Lower lobe of right lung (tissue), 2 donors: Measurements from ENCODE around the gene ROBO2. TPM values are rescaled to one million over a fixed set of nuclear protein-coding genes. Genes with fewer than 3 reads are reported as not detected.
A peak's percentile ranks its signal among the peaks of the same experiment; 100 is the strongest.

Experiments used
- ATAC-seq, 2 donors: fragments of 200-7000 bp; cut with Tn5 transposase; one replicate each; pipeline ENCODE4 v1.9.1; 2020 to 2022; ENCODE audit warnings: mild to moderate bottlenecking in 2 of 2, moderate library complexity in 2 of 2
- DNase-seq: peaks from one replicate; pipeline ENCODE4 v3.0.0-alpha.2; 2020
- H3K27ac ChIP-seq: fragments of 200-600 bp; one replicate; pipeline ENCODE4 v1.8.0; 2022
- H3K27me3 ChIP-seq: fragments of 200-600 bp; one replicate; pipeline ENCODE4 v1.8.0; 2022; ENCODE audit warnings: low read depth
- H3K36me3 ChIP-seq: fragments of 200-600 bp; one replicate; pipeline ENCODE4 v1.8.0; 2022; ENCODE audit warnings: mild to moderate bottlenecking
- H3K4me1 ChIP-seq: fragments of 200-600 bp; one replicate; pipeline ENCODE4 v1.8.0; 2022
- H3K4me3 ChIP-seq: fragments of 200-600 bp; one replicate; pipeline ENCODE4 v1.8.0; 2022; ENCODE audit warnings: mild to moderate bottlenecking
- H3K9me3 ChIP-seq: fragments of 200-600 bp; one replicate; pipeline ENCODE4 v1.8.0; 2022
- CTCF ChIP-seq: fragments of 200-600 bp; IDR thresholded peaks from one replicate; pipeline ENCODE4 v1.8.0; 2022; ENCODE audit warnings: antibody characterized with exemption, mild to moderate bottlenecking
- intact Hi-C: fragments of 100-400 bp; cut with DNase I; formaldehyde crosslinking; loops from one replicate; pipeline ENCODE4 v1.11.0; 2022
- total RNA-seq: library from RNA; stranded (reverse); fragmentation: NEBNext Ultra II Directional; extraction: Animal tissue kit (Norgen Biotek cat#: 25700); gene quantifications from one replicate; pipeline ENCODE4 v1.2.1, GENCODE V29; 2021
- donor health status: DM: no; HTN: yes; CAD: no; lungs with severe emphysema.

The ROBO2 gene
- total RNA-seq, 1 donor from 2014 or later = 11.8 TPM

GRCh38 chr3:77078279-77078678, 38.4 kb downstream of the ROBO2 start:
- Histone ChIP-seq H3K9me3 (no peaks in the 10 kb centered on the region), H3K27me3 (no peaks in the 10 kb centered on the region), H3K4me3 (no peak overlapping the region), H3K4me1 (no peaks in the 10 kb centered on the region), H3K27ac (no peak overlapping the region), H3K36me3 (no peaks in the 10 kb centered on the region)
- ATAC-seq (no peak), DNase-seq (no peak)
- TF ChIP-seq CTCF = no peak
- intact Hi-C loops = no loop called here

GRCh38 chr3:77079988-77080610, 40.2 kb downstream of the ROBO2 start:
- H3K4me3 ChIP-seq = no peak overlapping the region
- no peak for DNase-seq
- ATAC-seq = no peak
- intact Hi-C loops = no loop called here
- no peaks in the 10 kb centered on the region for H3K36me3 ChIP-seq
- H3K27me3 ChIP-seq = no peaks in the 10 kb centered on the region
- no peak for TF ChIP-seq CTCF
- no peaks in the 10 kb centered on the region for H3K4me1 ChIP-seq
- no peaks in the 10 kb centered on the region for H3K9me3 ChIP-seq
- no peak overlapping the region for H3K27ac ChIP-seq

DNA sequence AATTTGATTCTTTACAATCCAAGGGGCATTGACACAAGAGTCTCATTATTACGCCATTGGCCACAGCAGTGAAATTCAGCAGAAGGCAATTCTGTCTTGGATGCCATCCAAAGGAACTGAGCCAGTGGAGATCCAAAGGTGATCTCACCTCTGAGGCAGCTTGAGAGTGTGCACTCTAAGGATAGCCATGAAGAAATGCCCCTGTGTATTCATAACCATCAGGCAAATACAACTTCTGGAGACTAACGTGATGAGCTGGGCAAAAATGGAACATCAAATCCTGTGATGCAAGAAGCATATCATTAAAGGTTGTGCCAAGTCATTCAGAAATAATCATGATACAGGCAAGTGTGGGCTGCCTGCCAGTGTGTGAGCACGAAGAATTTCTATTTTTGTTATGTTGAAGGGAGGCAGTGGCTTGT, 41.4 kb downstream of the ROBO2 start:
- TF ChIP-seq CTCF = no peak
- Histone ChIP-seq H3K4me3 (no peak overlapping the region), H3K36me3 (no peaks in the 10 kb centered on the region), H3K4me1 (no peaks in the 10 kb centered on the region), H3K9me3 (no peaks in the 10 kb centered on the region), H3K27ac (no peak overlapping the region), H3K27me3 (no peaks in the 10 kb centered on the region)
- DNase-seq (no peak), ATAC-seq (peak; percentile 86 to 93)
- intact Hi-C loops = no loop called here

- no peak for ATAC-seq
- Histone ChIP-seq H3K36me3 (no peaks in the 10 kb centered on the region), H3K9me3 (no peaks in the 10 kb centered on the region), H3K4me1 (no peaks in the 10 kb centered on the region), H3K4me3 (no peak overlapping the region), H3K27me3 (no peaks in the 10 kb centered on the region), H3K27ac (no peak overlapping the region)
- intact Hi-C loops = no loop called here
- no peak for TF ChIP-seq CTCF
- no peak for DNase-seq
Observed at GRCh38 chr3:77084511-77084910, 44.6 kb downstream of the ROBO2 start.

DNA sequence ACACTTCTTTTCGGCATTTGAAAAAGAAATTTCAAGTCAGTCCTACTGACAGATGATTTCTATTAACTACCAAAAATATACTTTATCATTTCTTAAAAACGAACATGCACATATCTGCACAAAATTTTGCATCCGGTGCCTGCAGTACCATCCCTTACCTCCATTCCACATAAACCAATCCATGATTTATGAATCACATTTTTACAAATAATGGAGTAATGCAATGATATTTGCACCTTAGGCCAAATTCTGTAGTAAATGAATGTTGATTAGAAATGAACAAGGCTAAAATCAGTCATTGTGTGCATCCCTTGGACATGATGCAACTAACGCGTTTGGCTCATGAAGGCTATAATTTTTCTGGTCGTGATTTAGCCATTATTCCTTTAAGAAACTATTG, 46.5 kb downstream of the ROBO2 start:
- Histone ChIP-seq H3K27ac (no peak overlapping the region), H3K4me3 (no peak overlapping the region), H3K9me3 (no peaks in the 10 kb centered on the region), H3K4me1 (no peaks in the 10 kb centered on the region), H3K36me3 (no peaks in the 10 kb centered on the region), H3K27me3 (no peaks in the 10 kb centered on the region)
- DNase-seq = no peak
- TF ChIP-seq CTCF = no peak
- intact Hi-C loops = no loop called here
- no peak for ATAC-seq
